K562 (cell line): ENCODE measurements around the gene ATXN1. TPM values are rescaled to one million over a fixed set of nuclear protein-coding genes. Genes with fewer than 3 reads are reported as not detected.

Experiments used
- ASH1L ChIP-seq: fragments of 450-650 bp; IDR thresholded peaks from 2 replicates; pipeline ENCODE4 v1.6.1; 2018; ENCODE audit warnings: borderline replicate concordance, mild to moderate bottlenecking, low read depth; ENCODE audit not compliant: partially characterized antibody
- CC2D1A ChIP-seq: fragments of 450-650 bp; IDR thresholded peaks from 2 replicates; pipeline ENCODE4 v1.6.1; 2017; ENCODE audit warnings: mild to moderate bottlenecking
- DNMT1 ChIP-seq: fragments of 450-650 bp; IDR thresholded peaks from 2 replicates; pipeline ENCODE4 v1.6.1; 2016; ENCODE audit warnings: antibody characterized with exemption, mild to moderate bottlenecking
- KLF10 ChIP-seq: fragments of 250-450 bp; sonication (Bioruptor Pico); IDR thresholded peaks from 2 replicates; pipeline ENCODE4 v1.6.1; 2021; ENCODE audit warnings: matching md5 sums
- NFRKB ChIP-seq: fragments of 450-650 bp; IDR thresholded peaks from 2 replicates; pipeline ENCODE4 v1.6.1; 2016; ENCODE audit warnings: low read depth
- POLR3A ChIP-seq: IDR thresholded peaks from 2 replicates; pipeline ENCODE4 v1.6.1; 2011; ENCODE audit warnings: borderline replicate concordance, mild to moderate bottlenecking, moderate library complexity; ENCODE audit not compliant: insufficient read length, insufficient read depth; ENCODE audit errors: extremely low read depth
- SAFB ChIP-seq: fragments of 200-400 bp; formaldehyde crosslinking; IDR thresholded peaks from 2 replicates; pipeline ENCODE4 v1.6.1; 2017; ENCODE audit warnings: low read depth, low read length, borderline replicate concordance
- SMAD4 ChIP-seq: fragments of 250-450 bp; sonication (Bioruptor Pico); conservative IDR thresholded peaks from 2 replicates; pipeline ENCODE4 v1.8.0; 2021; ENCODE audit warnings: inconsistent platforms, mild to moderate bottlenecking, moderate library complexity
- SRSF1 ChIP-seq: fragments of 200-400 bp; formaldehyde crosslinking; IDR thresholded peaks from 2 replicates; pipeline ENCODE4 v1.6.1; 2017; ENCODE audit warnings: mild to moderate bottlenecking, low read depth, low read length, moderate library complexity
- TRIM24 ChIP-seq, 2 experiments: fragments of 450-650 bp; IDR thresholded peaks; 2 replicates each; pipeline ENCODE4 v1.6.1; 2016
- ZFX ChIP-seq: sonication (generic); formaldehyde crosslinking; IDR thresholded peaks from 2 replicates; pipeline ENCODE4 v1.8.0; 2022; ENCODE audit warnings: mild to moderate bottlenecking, missing genetic modification reagents, moderate library complexity
- ZSCAN29 ChIP-seq: fragments of 450-650 bp; IDR thresholded peaks from 2 replicates; pipeline ENCODE4 v1.6.1; 2017
- polyA plus RNA-seq, 8 experiments: library from polyadenylated mRNA; depleted of rRNA in 4 of 8; stranded (reverse) in 5 of 8; unstranded in 3 of 8; fragments of >200 nt; fragmentation: Nextera tagmentation in 2 of 8; fragmentation: Illumina TruSeq in 1 of 8; extraction: Ambion mirVana in 2 of 8; extraction: Trizol in 1 of 8; gene quantifications; 2 replicates each; pipeline versions ENCODE4 v1.2.1 to v1.2.3, GENCODE V29; 2011 to 2014; ENCODE audit warnings: inconsistent platforms in 1 of 8, missing spikeins in 1 of 8
- total RNA-seq, 7 experiments: library from RNA; depleted of rRNA in 6 of 7; stranded (reverse); fragments of >200 nt in 6 of 7; fragmentation: Illumina TruSeq in 2 of 7; extraction: Trizol in 2 of 7; gene quantifications; 2 replicates each; pipeline versions ENCODE4 v1.2.1 to v1.2.3, GENCODE V29; 2011 to 2021; ENCODE audit warnings: low replicate concordance in 1 of 7
- TF ChIP-seq, protein P1 (sequence below): IDR thresholded peaks from 2 replicates; pipeline ENCODE4 v1.6.1; 2011; ENCODE audit warnings: borderline replicate concordance, low read depth, mild to moderate bottlenecking, moderate library complexity, low read length; ENCODE audit not compliant: insufficient read depth, poor library complexity, severe bottlenecking
- TF ChIP-seq, protein P2 (sequence below): sonication (generic); formaldehyde crosslinking; IDR thresholded peaks from 2 replicates; pipeline ENCODE4 v1.8.1; 2023; ENCODE audit warnings: mild to moderate bottlenecking, missing genetic modification reagents
- TF ChIP-seq, protein P3 (sequence below): fragments of 250-450 bp; sonication (Bioruptor Pico); IDR thresholded peaks from 2 replicates; pipeline ENCODE4 v1.4.0; 2020
- TF ChIP-seq, protein P4 (sequence below): sonication (generic); formaldehyde crosslinking; IDR thresholded peaks from 2 replicates; pipeline ENCODE4 v1.8.1; 2023; ENCODE audit warnings: missing genetic modification reagents, mild to moderate bottlenecking, borderline replicate concordance

Gene ATXN1
- total and polyA plus RNA-seq, 9 of the 15 experiments (the other 6 are each of a cell fraction or from before 2014, with no cell fraction given): under 0.01 to 1.2 (median 0.58) TPM

DNA sequence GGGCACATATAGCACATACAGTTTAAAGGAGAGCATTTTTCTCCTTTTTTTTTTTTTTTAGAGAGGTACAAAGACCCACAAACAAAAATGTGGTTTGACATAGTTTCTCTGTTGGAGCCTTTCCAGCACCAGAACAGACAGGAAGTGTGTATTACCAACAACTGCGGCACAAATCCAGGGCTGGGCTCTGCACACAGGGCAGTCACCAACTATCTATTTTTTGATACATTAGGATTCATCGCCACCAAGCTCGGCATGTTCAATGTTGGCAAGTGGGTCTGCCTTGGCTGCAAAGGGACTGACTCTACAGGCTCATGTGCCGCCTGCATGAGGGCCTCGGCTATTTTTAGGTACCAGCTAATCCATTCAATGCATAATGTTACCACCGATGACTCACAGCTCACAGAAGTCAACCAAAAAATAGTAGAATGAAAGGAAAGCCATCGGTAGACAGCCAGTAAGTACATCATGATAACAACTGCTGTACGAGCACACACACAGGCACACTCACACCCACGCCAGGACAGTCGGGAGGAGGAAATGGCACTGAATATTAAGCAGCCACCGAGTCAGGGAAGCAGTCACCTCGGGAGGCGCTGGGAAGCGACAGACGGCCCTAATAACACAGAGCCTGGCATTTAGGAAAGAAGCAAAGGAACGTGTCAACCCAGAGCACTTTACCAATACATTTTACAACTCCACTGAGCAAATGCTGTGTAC lies 441.3 kb downstream of the ATXN1 start (continued):
- peak; percentile 58; the same call in 1 of the 2 replicates for TF ChIP-seq NFRKB
- TF ChIP-seq, protein P1, sequence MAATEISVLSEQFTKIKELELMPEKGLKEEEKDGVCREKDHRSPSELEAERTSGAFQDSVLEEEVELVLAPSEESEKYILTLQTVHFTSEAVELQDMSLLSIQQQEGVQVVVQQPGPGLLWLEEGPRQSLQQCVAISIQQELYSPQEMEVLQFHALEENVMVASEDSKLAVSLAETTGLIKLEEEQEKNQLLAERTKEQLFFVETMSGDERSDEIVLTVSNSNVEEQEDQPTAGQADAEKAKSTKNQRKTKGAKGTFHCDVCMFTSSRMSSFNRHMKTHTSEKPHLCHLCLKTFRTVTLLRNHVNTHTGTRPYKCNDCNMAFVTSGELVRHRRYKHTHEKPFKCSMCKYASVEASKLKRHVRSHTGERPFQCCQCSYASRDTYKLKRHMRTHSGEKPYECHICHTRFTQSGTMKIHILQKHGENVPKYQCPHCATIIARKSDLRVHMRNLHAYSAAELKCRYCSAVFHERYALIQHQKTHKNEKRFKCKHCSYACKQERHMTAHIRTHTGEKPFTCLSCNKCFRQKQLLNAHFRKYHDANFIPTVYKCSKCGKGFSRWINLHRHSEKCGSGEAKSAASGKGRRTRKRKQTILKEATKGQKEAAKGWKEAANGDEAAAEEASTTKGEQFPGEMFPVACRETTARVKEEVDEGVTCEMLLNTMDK: no peak
- TF ChIP-seq ASH1L: no peak
- no peak for TF ChIP-seq CC2D1A
- no peak for TF ChIP-seq SRSF1
- no peak for TF ChIP-seq POLR3A
- TF ChIP-seq ZSCAN29: no peak
- TF ChIP-seq, protein P2, sequence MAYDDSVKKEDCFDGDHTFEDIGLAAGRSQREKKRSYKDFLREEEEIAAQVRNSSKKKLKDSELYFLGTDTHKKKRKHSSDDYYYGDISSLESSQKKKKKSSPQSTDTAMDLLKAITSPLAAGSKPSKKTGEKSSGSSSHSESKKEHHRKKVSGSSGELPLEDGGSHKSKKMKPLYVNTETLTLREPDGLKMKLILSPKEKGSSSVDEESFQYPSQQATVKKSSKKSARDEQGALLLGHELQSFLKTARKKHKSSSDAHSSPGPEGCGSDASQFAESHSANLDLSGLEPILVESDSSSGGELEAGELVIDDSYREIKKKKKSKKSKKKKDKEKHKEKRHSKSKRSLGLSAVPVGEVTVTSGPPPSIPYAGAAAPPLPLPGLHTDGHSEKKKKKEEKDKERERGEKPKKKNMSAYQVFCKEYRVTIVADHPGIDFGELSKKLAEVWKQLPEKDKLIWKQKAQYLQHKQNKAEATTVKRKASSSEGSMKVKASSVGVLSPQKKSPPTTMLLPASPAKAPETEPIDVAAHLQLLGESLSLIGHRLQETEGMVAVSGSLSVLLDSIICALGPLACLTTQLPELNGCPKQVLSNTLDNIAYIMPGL (CRISPR knock-in tag): 0 out of 2 replicates have a peak, but pooled peaks have one; percentile 61
- no peak for TF ChIP-seq KLF10 (CRISPR knock-in tag)
- TF ChIP-seq, protein P3, sequence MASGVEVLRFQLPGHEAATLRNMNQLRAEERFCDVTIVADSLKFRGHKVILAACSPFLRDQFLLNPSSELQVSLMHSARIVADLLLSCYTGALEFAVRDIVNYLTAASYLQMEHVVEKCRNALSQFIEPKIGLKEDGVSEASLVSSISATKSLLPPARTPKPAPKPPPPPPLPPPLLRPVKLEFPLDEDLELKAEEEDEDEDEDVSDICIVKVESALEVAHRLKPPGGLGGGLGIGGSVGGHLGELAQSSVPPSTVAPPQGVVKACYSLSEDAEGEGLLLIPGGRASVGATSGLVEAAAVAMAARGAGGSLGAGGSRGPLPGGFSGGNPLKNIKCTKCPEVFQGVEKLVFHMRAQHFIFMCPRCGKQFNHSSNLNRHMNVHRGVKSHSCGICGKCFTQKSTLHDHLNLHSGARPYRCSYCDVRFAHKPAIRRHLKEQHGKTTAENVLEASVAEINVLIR (CRISPR knock-in tag): 0 out of 2 replicates have a peak, but pooled peaks have one; percentile 22
- TF ChIP-seq DNMT1: no peak
- TF ChIP-seq SAFB: no peak
- TF ChIP-seq TRIM24 (IDR thresholded peaks at IDR 0.05): peak in 1 of 2 experiments; percentile 68; a peak in 1 of 4 replicates
- TF ChIP-seq SMAD4 (CRISPR knock-in tag): peak; percentile 86
- peak; percentile 77 for TF ChIP-seq ZFX
- TF ChIP-seq, protein P4, sequence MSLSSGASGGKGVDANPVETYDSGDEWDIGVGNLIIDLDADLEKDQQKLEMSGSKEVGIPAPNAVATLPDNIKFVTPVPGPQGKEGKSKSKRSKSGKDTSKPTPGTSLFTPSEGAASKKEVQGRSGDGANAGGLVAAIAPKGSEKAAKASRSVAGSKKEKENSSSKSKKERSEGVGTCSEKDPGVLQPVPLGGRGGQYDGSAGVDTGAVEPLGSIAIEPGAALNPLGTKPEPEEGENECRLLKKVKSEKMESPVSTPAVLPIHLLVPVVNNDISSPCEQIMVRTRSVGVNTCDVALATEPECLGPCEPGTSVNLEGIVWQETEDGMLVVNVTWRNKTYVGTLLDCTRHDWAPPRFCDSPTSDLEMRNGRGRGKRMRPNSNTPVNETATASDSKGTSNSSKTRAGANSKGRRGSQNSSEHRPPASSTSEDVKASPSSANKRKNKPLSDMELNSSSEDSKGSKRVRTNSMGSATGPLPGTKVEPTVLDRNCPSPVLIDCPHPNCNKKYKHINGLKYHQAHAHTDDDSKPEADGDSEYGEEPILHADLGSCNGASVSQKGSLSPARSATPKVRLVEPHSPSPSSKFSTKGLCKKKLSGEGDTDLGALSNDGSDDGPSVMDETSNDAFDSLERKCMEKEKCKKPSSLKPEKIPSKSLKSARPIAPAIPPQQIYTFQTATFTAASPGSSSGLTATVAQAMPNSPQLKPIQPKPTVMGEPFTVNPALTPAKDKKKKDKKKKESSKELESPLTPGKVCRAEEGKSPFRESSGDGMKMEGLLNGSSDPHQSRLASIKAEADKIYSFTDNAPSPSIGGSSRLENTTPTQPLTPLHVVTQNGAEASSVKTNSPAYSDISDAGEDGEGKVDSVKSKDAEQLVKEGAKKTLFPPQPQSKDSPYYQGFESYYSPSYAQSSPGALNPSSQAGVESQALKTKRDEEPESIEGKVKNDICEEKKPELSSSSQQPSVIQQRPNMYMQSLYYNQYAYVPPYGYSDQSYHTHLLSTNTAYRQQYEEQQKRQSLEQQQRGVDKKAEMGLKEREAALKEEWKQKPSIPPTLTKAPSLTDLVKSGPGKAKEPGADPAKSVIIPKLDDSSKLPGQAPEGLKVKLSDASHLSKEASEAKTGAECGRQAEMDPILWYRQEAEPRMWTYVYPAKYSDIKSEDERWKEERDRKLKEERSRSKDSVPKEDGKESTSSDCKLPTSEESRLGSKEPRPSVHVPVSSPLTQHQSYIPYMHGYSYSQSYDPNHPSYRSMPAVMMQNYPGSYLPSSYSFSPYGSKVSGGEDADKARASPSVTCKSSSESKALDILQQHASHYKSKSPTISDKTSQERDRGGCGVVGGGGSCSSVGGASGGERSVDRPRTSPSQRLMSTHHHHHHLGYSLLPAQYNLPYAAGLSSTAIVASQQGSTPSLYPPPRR: no peak
